Endodermal cell (in vitro differentiated cells): ENCODE data around the gene ADTRP. TPM values are rescaled to one million over a fixed set of nuclear protein-coding genes. Genes with fewer than 3 reads are reported as not detected.

Experiments
- DNase-seq: peaks from one replicate; pipeline ENCODE4 v3.0.0-alpha.2; 2017
- H3K27ac ChIP-seq: 2 replicates; pipeline ENCODE4 v1.5.1; 2013; ENCODE audit warnings: mild to moderate bottlenecking, low read depth, low read length, moderate library complexity
- H3K27me3 ChIP-seq: 2 replicates; pipeline ENCODE4 v1.6.1; 2013; ENCODE audit warnings: mild to moderate bottlenecking, low read length, moderate library complexity; ENCODE audit not compliant: insufficient read depth, control insufficient read depth, poor library complexity, severe bottlenecking
- H3K36me3 ChIP-seq: 2 replicates; pipeline ENCODE4 v1.7.0; 2013; ENCODE audit warnings: mild to moderate bottlenecking, low read length, moderate library complexity; ENCODE audit not compliant: control insufficient read depth, insufficient read depth
- H3K4me1 ChIP-seq: one replicate; pipeline ENCODE4 v1.7.0; 2013; ENCODE audit warnings: low read length; ENCODE audit not compliant: control insufficient read depth, insufficient read depth
- H3K4me3 ChIP-seq: 2 replicates; pipeline ENCODE4 v1.5.1; 2013; ENCODE audit warnings: mild to moderate bottlenecking, low read length, moderate library complexity
- H3K9ac ChIP-seq: 2 replicates; pipeline ENCODE4 v1.6.1; 2013; ENCODE audit warnings: mild to moderate bottlenecking, low read length, moderate library complexity; ENCODE audit not compliant: poor library complexity, severe bottlenecking; ENCODE audit errors: extremely low read depth
- H3K9me3 ChIP-seq: 2 replicates; pipeline ENCODE4 v1.6.1; 2013; ENCODE audit warnings: mild to moderate bottlenecking, low read length, moderate library complexity; ENCODE audit not compliant: control insufficient read depth
- H3K27ac Mint-ChIP-seq: 2 replicates; pipeline ENCODE4 v1.8.0; 2020; ENCODE audit warnings: mixed read lengths
- H3K27me3 Mint-ChIP-seq: 2 replicates; pipeline ENCODE4 v1.8.0; 2021; ENCODE audit warnings: mild to moderate bottlenecking, mixed read lengths; ENCODE audit not compliant: insufficient read depth
- H3K36me3 Mint-ChIP-seq: 2 replicates; pipeline ENCODE4 v1.8.0; 2020; ENCODE audit warnings: low read depth, mixed read lengths
- H3K4me1 Mint-ChIP-seq: 2 replicates; pipeline ENCODE4 v1.8.0; 2020; ENCODE audit warnings: mixed read lengths
- H3K4me3 Mint-ChIP-seq: 2 replicates; pipeline ENCODE4 v1.8.0; 2020; ENCODE audit warnings: mild to moderate bottlenecking, moderate library complexity, mixed read lengths
- H3K9me3 Mint-ChIP-seq: 2 replicates; pipeline ENCODE4 v1.8.0; 2020; ENCODE audit warnings: mild to moderate bottlenecking, mixed read lengths
- CTCF ChIP-seq: fragments of 200-600 bp; sonication (generic); conservative IDR thresholded peaks from 2 replicates; pipeline ENCODE4 v1.5.0; 2021; ENCODE audit warnings: antibody characterized with exemption, mild to moderate bottlenecking
- WGBS, 2 experiments: methylation state at CpG; one replicate each; pipeline versions ENCODE4 v1.1.5 to v1.1.7; 2013; ENCODE audit warnings: missing lambda C conversion rate in 2 of 2, mixed read lengths in 1 of 2; ENCODE audit not compliant: insufficient coverage in 1 of 2, insufficient read length in 1 of 2; 5-methylcytosine and 5-hydroxymethylcytosine counted together
- total RNA-seq, 2 donors: library from RNA; stranded (reverse); fragmentation: NEBNext Ultra II Directional in 1 of 2; extraction: Animal tissue kit (Norgen Biotek cat#: 25700) in 1 of 2; gene quantifications; 2 replicates in 1 of 2; 3 replicates in 1 of 2; pipeline ENCODE4 v1.2.1, GENCODE V29; 2021

Gene ADTRP
- total RNA-seq, 2 donors from 2014 or later: 0.20 to 0.29 TPM

GRCh38 chr6:11762794-11763459 is 15.7 kb downstream of the ADTRP start:
- Mint-ChIP-seq H3K9me3 (peaks cover 2% of the 10 kb centered on the region), H3K4me1 (peaks cover 63% of the 10 kb centered on the region), H3K27me3 (no peaks in the 10 kb centered on the region), H3K4me3 (no peak overlapping the region), H3K27ac (peak overlapping the region; percentile 12), H3K36me3 (no peaks in the 10 kb centered on the region)
- Histone ChIP-seq H3K9ac (no peak overlapping the region), H3K36me3 (no peaks in the 10 kb centered on the region), H3K4me3 (peak overlapping the region; percentile 2), H3K27ac (no peak overlapping the region), H3K4me1 (peaks cover 16% of the 10 kb centered on the region), H3K27me3 (no peaks in the 10 kb centered on the region), H3K9me3 (no peaks in the 10 kb centered on the region)
- DNase-seq: no peak
- TF ChIP-seq CTCF: no peak
- WGBS, 2 experiments: 74 to 80% methylated on average over 3 to 4 of the region's 4 CpGs

DNA sequence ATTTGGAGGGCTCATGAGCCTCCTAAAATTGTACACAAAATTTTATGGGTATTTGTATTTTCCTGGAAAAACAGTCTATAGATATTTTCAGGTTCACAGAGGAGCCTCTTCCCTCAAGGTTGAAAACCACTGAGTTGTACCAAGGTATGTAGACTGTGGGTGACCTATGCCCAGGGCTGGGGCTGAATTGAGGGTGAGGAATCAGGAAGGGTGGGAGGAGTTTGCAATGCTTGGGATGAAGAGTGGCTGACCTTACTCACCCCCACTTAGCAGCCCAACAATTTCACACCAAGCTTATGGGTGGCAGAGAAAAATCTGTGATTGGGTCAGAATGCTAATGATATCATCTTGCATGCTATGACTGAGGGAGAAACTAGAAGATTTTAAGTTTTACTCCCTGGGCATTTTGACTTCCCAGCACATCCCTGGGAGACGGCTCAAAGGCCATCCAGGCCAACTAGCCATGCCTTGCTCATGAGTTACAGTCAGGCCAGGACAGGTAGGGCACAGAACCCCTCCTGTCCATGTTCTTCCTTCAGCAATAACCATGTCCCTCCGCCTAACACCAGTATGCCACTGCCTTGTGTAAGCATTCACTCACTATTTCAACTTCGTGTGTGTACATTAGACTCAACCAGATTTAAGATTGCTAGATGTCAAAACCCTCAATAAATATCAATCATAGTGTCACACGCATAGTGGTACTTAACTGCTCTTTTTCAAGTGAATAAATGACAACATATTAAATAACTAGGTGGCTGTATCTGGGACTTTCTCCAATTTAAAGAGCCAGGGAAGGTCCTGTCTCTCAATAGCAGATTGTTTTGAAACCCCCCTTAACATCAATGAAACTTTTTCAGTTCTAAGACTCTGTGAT is 16.6 kb downstream of the ADTRP start:
- Histone ChIP-seq H3K4me3 (peak overlapping the region; percentile 2), H3K9me3 (peaks cover 8% of the 10 kb centered on the region), H3K9ac (no peak overlapping the region), H3K27ac (no peak overlapping the region), H3K27me3 (no peaks in the 10 kb centered on the region), H3K4me1 (peaks cover 16% of the 10 kb centered on the region), H3K36me3 (no peaks in the 10 kb centered on the region)
- peaks cover 10% of the 10 kb centered on the region for H3K9me3 Mint-ChIP-seq
- TF ChIP-seq CTCF: no peak
- H3K4me1 Mint-ChIP-seq: peaks cover 57% of the 10 kb centered on the region
- no peaks in the 10 kb centered on the region for H3K36me3 Mint-ChIP-seq
- no peaks in the 10 kb centered on the region for H3K27me3 Mint-ChIP-seq
- whole genome bisulfite sequencing, 2 experiments: 90 to 93% methylated on average over 4 of the region's 4 CpGs
- H3K27ac Mint-ChIP-seq: no peak overlapping the region
- no peak for DNase-seq
- H3K4me3 Mint-ChIP-seq: no peak overlapping the region

DNA sequence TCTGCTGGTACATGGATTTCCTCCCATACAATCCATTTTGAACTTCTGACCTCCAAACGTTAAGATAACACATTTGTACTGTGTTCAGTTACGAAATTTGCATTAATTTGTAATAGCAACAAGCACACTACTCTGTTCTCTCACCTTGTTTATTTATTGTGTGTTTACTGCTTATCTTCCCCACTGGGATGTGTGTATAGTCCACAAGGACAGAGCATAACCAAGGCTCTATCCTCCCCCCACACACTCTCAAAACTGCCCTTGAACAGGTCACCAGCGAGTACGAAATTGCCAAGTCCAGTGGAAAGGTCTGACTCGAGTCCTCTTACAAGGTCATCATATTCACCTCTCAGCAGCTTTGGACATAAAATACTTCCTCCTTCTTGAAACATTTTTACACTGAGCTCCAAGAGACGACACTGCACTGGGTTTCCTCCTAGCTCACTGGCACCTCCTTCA is 18.6 kb downstream of the ADTRP start:
- Histone ChIP-seq H3K27ac (no peak overlapping the region), H3K4me1 (peaks cover 16% of the 10 kb centered on the region), H3K4me3 (no peak overlapping the region), H3K9ac (no peak overlapping the region), H3K36me3 (no peaks in the 10 kb centered on the region), H3K27me3 (no peaks in the 10 kb centered on the region), H3K9me3 (peaks cover 8% of the 10 kb centered on the region)
- no peak for TF ChIP-seq CTCF
- WGBS, 2 experiments: 84 to 92% methylated on average over 5 to 6 of the region's 6 CpGs
- Mint-ChIP-seq H3K27ac (no peak overlapping the region), H3K9me3 (peaks cover 10% of the 10 kb centered on the region), H3K27me3 (no peaks in the 10 kb centered on the region), H3K4me1 (peaks cover 45% of the 10 kb centered on the region), H3K4me3 (no peak overlapping the region), H3K36me3 (no peaks in the 10 kb centered on the region)
- DNase-seq: no peak
